GM19193 (cell line): Measurements from ENCODE around the gene SYT9.

Source experiments
- POLR2A ChIP-seq: IDR thresholded peaks from 4 replicates; pipeline ENCODE4 v1.6.1; 2011; ENCODE audit not compliant: insufficient read depth, insufficient read length; ENCODE audit errors: extremely low read depth

Gene SYT9

DNA sequence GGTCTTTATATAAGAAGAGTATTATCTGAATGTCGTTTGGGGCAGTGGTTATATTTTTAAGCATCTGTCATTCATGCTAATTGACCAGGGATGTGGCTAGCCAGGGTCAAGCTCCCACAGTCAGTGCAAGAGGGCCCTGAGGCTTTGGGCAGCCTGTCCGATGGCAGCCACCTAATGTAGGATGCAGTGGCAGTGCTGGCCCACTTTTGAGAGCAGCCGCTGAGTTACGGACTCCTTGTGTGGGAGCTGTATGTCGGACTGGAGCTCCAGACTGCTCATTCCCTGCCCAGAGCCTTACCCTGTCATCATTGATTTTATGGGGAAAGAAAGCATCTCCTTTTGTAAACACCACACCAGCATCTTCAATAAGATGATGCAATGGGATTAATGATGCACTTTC is 99.5 kb downstream of the SYT9 start:
- no peak for TF ChIP-seq POLR2A

DNA sequence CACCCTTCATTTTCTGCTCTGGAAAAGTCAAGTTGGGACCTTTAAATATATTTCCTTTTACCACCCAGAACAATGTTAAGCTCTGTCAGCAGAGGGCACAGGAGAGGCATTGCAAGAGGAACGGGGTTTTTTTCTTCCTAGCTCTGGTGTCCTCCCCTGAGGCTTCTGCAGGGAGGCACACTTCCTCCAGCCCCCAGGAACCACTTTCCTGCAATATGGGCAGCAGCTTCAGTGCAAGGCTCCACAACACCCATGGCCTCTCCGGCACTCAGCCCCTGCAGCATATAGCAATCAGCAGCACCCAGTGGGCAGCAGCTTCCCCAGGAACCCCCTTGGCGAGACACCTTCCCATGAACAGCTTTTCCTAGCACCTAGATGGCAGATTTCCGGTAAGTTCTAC is 101.4 kb downstream of the SYT9 start:
- TF ChIP-seq POLR2A = no peak

DNA sequence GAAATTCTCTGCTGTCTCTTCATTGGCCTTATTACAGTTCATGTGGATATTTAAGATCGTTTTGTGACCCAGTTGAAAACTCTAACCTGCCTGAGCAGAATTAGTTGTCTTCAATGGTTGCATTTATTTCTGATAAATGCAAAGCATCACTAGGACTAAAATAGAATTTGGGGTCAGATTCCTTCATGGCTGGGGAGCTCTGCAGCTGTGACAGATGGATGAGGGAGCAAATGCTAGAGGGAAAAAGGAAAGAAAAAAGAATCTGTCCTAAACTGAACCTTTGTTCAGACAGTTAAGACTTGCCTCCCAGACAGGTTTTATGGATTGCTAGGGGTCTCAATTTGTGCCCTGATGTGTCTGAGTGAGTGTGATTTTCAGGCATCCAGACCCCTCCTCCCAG is 113.0 kb downstream of the SYT9 start:
- TF ChIP-seq POLR2A = no peak

DNA sequence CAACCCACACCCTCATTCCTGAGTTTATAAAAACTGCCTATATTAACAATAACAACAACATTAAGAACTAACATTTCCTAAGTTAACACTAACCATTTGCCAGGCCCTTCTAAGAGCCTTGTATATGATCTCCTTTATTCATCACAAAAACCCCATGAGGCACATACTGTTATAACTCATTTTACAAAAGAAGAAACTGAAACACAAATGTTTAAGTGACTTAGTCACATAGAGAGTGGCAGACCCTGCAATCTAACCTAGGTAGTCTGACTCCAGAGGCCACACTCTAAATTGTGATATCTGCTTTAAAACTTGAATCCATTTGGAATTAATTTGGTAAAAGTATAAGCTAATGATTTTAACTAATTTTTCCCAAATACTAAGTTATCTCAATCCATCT is 116.1 kb downstream of the SYT9 start:
- TF ChIP-seq POLR2A = no peak

DNA sequence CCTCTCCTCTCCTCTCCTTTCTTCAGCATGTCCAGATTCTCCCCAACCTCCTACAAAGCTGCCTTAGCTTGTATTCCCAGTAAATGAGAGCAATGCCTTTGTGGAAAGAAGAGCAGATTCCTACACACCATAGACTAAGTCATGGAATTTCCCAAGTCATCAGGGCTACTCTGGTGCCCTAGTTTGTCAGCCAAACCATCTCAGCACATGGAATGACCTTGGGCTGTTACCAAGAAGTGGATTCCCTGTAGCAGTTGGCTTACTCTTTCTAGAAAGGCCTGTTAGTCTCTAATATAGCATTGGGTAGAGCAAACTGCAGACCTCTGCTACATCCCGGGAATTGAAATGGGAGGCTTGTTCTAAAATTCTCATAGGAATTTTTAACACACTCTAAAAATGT is 124.7 kb downstream of the SYT9 start:
- no peak for TF ChIP-seq POLR2A

DNA sequence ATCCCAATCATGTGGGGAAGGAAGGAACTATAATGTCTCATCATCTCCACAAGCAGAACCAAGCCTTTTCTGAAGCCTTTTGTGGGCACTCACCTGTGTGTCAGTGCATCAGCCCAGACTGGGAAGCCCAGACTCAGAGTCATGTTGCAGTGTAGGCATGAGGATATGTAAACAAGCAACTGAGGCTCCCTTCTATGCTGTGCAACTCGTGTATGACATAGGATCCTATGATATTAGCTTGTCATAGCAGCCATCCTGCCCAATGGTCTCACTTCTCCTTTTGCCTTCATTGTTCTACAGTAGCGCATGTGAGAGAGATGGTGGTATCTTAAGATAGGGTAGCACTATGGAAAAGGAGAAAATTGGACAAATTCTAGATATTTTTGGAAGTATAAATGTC is 130.2 kb downstream of the SYT9 start:
- no peak for TF ChIP-seq POLR2A

DNA sequence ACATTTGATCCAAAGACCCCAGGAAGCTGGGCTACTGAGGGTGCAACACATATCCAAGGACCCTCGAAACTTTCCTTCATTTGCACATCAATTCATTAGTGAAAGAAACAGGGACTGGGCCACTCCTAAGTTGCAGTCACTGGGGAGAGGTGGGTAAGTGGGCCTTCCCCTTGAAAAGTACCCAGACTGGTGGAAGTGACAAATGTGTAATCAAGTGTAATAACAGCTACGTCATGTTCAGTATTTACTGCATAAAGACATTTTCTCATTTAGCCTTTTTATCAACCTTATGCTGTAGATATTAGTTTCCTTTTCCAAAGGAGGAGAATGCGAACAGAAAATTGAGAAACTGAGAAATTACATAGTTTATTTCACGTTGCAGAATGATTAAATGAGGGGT is 131.7 kb downstream of the SYT9 start:
- no peak for TF ChIP-seq POLR2A

DNA sequence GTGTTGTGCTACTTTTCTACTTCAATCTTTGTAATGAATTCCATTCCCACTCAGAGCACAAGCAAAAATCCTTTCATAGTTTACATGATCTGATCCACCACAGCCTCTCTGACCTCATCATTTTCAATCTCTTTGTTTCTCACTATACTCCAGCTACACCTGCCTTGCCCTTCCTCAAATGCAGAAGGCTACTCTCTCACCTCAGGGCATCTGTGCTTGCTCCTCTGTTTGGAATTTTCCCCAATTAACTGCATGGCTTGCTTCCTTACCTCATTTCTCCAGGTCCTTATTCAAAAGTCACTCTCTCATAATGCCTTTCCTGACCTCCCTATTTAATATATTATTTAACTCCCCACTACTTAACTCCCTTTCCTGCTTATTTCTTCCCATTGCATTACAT is 133.0 kb downstream of the SYT9 start:
- TF ChIP-seq POLR2A = no peak

DNA sequence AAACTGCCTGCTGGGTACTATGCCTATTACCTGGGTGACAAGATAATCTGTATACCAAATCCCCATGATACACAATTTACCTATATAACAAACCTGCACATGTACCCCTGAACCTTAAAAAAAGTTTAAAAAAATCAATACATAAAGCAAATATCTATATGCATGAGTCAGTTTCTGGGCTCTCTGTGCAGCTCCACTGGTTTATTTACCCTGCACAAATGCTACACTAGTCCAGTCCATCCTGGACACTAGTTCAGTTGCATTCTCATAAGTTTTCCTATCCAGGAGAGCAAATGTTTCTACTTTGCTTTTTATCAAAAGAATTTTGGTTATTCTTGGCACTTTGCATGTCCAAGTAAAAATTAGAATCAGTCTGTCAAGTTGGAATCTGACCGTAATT is 133.8 kb downstream of the SYT9 start:
- TF ChIP-seq POLR2A = no peak

DNA sequence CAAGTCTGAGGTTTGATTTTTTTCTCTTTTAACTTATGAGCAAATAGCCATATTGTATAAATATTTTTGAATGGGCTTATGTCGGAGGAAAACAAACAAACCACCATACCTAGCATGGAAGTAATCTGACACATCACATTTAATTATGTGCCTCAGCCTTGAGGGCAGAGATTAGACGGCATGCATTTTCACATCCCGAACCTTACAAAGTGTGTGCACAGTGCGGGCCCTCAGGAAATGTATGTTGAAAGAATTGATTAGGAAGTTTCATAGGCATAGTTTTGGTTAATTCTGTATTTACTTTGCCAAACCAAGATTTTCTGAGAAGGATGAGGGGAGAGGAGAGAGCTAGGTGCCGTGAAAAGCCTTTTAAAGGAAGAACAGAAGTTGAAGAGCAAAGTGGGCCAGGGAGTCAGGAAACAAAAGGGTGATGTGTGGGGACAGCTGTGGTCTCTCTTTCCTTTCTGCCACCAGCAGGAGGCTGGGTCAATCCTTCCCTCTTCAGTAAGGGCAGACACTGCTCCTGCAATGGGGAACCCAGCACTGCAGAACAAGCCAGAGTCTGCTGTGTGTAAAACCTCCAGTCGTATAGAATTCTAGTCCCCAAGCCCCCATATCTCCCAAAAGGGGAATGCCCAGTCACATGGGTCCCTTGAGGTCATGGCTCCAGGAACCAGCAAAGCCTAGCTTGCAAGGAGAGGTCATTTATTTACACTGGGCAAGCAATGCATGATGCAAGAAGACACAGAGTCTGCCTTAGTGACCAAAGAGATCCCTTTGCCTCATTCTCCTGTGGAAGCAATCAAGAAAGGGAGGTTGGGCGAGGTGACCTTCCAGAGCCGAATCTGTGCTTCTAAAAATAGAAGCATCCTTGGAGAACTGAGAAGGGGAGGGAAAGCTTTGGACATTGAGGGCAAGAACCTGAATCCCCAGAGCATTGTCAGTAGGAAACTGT is 162.5 kb downstream of the SYT9 start:
- TF ChIP-seq POLR2A = no peak

DNA sequence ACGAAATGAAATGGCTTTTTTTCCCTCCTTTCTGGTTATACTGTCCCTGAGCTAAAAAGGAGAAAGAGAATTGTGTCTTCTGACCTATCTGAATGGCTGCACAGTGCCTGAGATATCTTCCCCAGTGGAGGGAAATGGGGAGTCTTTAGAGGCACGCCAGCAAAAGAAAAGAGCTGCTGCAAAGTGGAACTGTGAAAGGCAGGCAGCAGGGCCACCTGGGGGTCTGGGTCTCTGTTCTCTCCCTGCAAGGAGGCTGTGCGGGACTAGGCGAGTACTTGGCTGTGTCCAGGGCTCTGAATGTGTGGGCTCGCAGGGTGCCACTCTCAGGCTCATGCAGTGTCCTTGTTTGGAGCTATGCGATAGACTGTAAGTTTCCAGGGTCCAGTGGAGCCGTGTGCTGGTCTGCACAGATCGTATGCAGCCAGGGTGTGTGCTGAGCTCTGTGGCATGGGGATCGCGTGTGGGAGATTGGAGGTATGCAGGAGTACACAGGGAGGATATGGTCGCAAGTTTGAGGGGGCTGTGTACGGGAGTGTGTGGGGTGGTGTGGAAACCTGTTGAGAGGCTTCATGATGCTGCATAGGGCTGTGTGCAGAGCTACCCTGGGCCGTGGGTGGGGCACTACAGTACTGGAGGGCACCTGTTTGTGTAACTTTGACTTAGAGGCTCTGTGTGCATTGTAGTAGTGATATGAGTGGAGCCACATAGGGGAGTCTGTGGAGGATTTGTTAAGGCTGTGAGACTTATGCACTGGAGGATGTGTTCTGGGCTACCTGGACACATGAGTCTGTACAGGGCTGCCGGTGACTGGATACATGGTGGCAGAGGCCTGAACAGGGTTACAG is 163.5 kb downstream of the SYT9 start:
- TF ChIP-seq POLR2A = no peak

DNA sequence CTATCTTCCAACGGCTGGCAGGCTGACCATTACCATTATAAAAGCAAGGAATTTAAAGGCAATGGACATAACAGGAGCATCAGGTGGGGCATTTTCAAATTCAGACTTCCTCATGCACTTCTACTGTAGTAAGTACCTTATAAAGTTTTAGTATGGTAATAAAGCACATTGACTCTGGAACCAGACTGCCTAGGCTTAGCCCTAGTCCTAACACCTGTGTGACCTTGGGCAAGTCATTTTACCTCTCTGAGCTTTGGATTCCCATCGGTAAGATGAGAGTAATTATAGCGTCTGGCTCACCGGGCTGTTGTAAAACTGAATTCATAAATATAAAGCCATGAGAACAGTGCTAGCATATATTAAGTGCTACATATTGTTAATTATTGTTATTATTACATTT is 164.4 kb downstream of the SYT9 start:
- no peak for TF ChIP-seq POLR2A

DNA sequence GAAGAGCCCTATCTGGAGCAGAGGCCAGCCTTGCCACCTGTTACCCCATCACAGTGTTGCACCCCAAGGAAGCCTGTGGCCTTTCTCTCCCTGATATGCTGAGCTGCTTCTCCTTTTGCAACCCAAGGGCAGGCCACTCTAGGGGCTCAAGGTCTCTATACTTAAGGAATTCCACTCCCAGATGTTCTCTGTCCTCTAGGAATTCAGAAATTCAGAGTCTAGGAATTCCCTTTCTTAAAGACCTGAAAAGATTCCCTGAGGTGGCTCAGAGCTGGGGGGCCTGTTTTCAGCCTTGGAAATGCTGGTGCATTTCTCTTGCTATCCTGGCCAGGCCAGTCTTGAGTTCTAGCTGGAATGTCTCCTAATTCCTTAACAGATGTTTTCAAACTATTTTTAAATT is 165.6 kb downstream of the SYT9 start:
- no peak for TF ChIP-seq POLR2A

DNA sequence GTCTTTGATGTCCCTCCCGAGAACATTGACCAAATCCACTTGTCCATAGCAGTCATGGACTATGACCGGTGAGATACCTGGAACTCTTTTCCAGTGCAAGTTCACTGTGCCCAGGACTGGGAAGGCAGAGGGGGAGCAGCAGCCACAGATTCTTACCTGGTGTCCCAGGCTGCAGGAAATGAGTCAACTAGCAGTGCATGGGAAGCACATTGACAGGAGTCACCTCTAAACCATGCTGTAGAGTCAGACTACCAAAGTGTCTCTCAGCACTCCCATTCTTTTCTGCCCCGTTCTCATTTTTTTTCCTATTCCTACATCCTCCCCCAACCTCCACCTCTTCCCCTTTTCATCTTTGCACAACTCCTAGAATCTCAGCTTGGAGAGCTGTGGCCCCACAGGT is 166.4 kb downstream of the SYT9 start:
- TF ChIP-seq POLR2A = no peak

DNA sequence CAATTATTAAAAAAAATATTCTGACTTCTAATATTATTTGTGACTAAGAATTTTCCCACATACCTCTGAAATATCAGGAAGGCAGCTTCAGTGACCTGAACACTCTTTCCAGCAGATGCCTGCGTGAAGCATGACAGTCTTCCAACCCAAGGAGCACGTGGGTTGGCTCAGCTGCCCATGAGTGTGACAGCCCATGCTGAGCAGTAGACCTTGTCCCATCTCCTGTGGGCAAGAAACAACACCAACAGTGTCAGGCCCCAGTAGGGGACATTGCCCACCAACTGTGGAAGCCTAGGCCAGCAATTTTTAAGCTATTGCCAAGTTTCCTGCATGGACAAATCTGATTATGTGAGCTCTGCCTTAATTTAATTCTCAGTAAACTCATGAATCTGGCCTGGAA is 167.2 kb downstream of the SYT9 start:
- TF ChIP-seq POLR2A = no peak

DNA sequence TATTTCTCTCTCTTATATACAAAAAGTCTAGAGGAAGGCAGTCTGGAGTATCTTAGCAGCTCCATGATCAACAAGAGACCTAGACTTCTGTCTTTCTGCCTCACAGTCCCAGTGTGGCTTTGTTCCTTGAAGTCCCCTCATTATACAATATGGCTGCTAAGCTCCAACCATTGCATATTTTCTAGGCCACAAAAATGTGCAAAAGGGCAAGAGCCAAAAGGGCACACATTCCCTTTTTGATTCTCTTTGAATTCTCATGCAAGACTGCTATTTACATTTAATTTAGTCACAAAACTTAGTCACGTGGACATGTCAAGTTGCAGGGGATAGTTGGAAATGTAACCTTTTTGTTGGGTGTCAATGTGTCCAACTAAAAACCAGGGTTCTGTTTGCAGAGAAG is 169.4 kb downstream of the SYT9 start:
- TF ChIP-seq POLR2A = no peak
